ENCODE results near the gene CCDC112.
A peak's percentile ranks its signal among the peaks of the same experiment; 100 is the strongest.
"Not testable (repeated sequence)": the region's sequence is repeated elsewhere in the genome, so short reads cannot be mapped to it uniquely, and the experiment has no call there.

CCDC112 gene

GRCh38 chr5:115335301-115335700, 38.8 kb upstream of the CCDC112 start:
- DNase-seq (ENCODE audit: low read depth in 1 of 2, low spot score in 1 of 2), result no peak

GRCh38 chr5:115333164-115333563, 36.7 kb upstream of the CCDC112 start:
- H3K27ac ChIP-seq (replicated peaks), result no peak overlapping the region
- no peak overlapping the region for H3K4me3 ChIP-seq (replicated peaks; ENCODE audit: insufficient read depth, low read length)
- peak; percentile 20 to 80 for DNase-seq (ENCODE audit: low read depth in 1 of 2, low spot score in 1 of 2)
- TF ChIP-seq POLR2AphosphoS5 (IDR thresholded peaks at IDR 0.05; ENCODE audit: low read depth) (peak; percentile 76), SPI1 (IDR thresholded peaks at IDR 0.05; ENCODE audit: borderline replicate concordance, low read depth) (no peak)
- H3K27me3 ChIP-seq (ENCODE audit: insufficient read depth, poor library complexity, severe bottlenecking), result no peaks in the 10 kb centered on the region

More at GRCh38 chr5:115335301-115335700, 38.8 kb upstream of the CCDC112 start:
- no peak overlapping the region for H3K4me3 ChIP-seq (replicated peaks; ENCODE audit: insufficient read depth, low read length)
- no peaks in the 10 kb centered on the region for H3K27me3 ChIP-seq (ENCODE audit: insufficient read depth, poor library complexity, severe bottlenecking)
- no peak for TF ChIP-seq SPI1 (IDR thresholded peaks at IDR 0.05; ENCODE audit: borderline replicate concordance, low read depth)
- TF ChIP-seq POLR2AphosphoS5 (IDR thresholded peaks at IDR 0.05; ENCODE audit: low read depth), result no peak
- no peak overlapping the region for H3K27ac ChIP-seq (replicated peaks)

GRCh38 chr5:115330830-115331229, 34.4 kb upstream of the CCDC112 start:
- Histone ChIP-seq H3K4me3 (replicated peaks; ENCODE audit: insufficient read depth, low read length) (no peak overlapping the region), H3K27ac (replicated peaks) (no peak overlapping the region), H3K27me3 (ENCODE audit: insufficient read depth, poor library complexity, severe bottlenecking) (no peaks in the 10 kb centered on the region)
- no peak for DNase-seq (ENCODE audit: low read depth in 1 of 2, low spot score in 1 of 2)
- TF ChIP-seq REST (IDR thresholded peaks at IDR 0.05; ENCODE audit: insufficient replicate concordance, low read depth), result no peak
- TF ChIP-seq CTCF (IDR thresholded peaks at IDR 0.05; ENCODE audit: insufficient read depth, low read length), result no peak
- no peak for TF ChIP-seq SPI1 (IDR thresholded peaks at IDR 0.05; ENCODE audit: borderline replicate concordance, low read depth)
- TF ChIP-seq GABPA (IDR thresholded peaks at IDR 0.05; ENCODE audit: low read depth), result no peak
- no peak for TF ChIP-seq POLR2AphosphoS5 (IDR thresholded peaks at IDR 0.05; ENCODE audit: low read depth)

- no peak for TF ChIP-seq CTCF (IDR thresholded peaks at IDR 0.05; ENCODE audit: insufficient read depth, low read length)
- TF ChIP-seq POLR2AphosphoS5 (IDR thresholded peaks at IDR 0.05; ENCODE audit: low read depth), result no peak
- TF ChIP-seq REST (IDR thresholded peaks at IDR 0.05; ENCODE audit: insufficient replicate concordance, low read depth), result no peak
- TF ChIP-seq GABPA (IDR thresholded peaks at IDR 0.05; ENCODE audit: low read depth), result no peak
- no peak for TF ChIP-seq SPI1 (IDR thresholded peaks at IDR 0.05; ENCODE audit: borderline replicate concordance, low read depth)
- DNase-seq (ENCODE audit: low read depth in 1 of 2, low spot score in 1 of 2), result peak in 1 of 2 experiments; percentile 60
- Histone ChIP-seq H3K27me3 (ENCODE audit: insufficient read depth, poor library complexity, severe bottlenecking) (no peaks in the 10 kb centered on the region), H3K27ac (replicated peaks) (no peak overlapping the region), H3K4me3 (replicated peaks; ENCODE audit: insufficient read depth, low read length) (no peak overlapping the region)
Observed at GRCh38 chr5:115329475-115329874, 33.0 kb upstream of the CCDC112 start.

GRCh38 chr5:115328617-115329274, 32.3 kb upstream of the CCDC112 start:
- H3K27ac ChIP-seq (replicated peaks); H3K27me3 ChIP-seq (ENCODE audit: insufficient read depth, poor library complexity, severe bottlenecking); H3K4me3 ChIP-seq (replicated peaks; ENCODE audit: insufficient read depth, low read length); DNase-seq (ENCODE audit: low read depth in 1 of 2, low spot score in 1 of 2): not testable (repeated sequence)
